SK-N-SH (cell line): Measurements from ENCODE around the gene SLC27A3.

Source experiments
- CTCF ChIP-seq: fragments of 200-600 bp; sonication (generic); IDR thresholded peaks from 2 replicates; pipeline ENCODE4 v1.6.1; 2017; ENCODE audit warnings: antibody characterized with exemption, mild to moderate bottlenecking, moderate library complexity
- REST ChIP-seq: IDR thresholded peaks from 2 replicates; pipeline ENCODE4 v1.6.1; 2012; ENCODE audit warnings: mild to moderate bottlenecking, low read depth, low read length, moderate library complexity

- TF ChIP-seq CTCF (no peak), REST (no peak)
Observed at GRCh38 chr1:153752072-153752471, 23.1 kb upstream of the SLC27A3 start.
